Astrocyte (in vitro differentiated cells and primary cell): ENCODE data around the gene C2orf68. TPM values are rescaled to one million over a fixed set of nuclear protein-coding genes. Genes with fewer than 3 reads are reported as not detected.

ENCODE experiments used
- DNase-seq: peaks from one replicate; pipeline ENCODE4 v3.0.0-alpha.2; 2010; ENCODE audit warnings: low read depth
- FAIRE-seq: peaks from 2 replicates; lab custom pipeline; 2011; peaks lifted over from hg19 to GRCh38; lab: Jason Lieb, UNC
- H2AFZ ChIP-seq: 2 replicates; pipeline ENCODE4 v1.6.0; 2012; ENCODE audit warnings: low read depth, low read length, inconsistent platforms
- H3K27ac ChIP-seq: 2 replicates; pipeline ENCODE4 v1.5.1; 2011; ENCODE audit warnings: low read depth, low read length, inconsistent platforms
- H3K27me3 ChIP-seq: 2 replicates; pipeline ENCODE4 v1.6.0; 2011; ENCODE audit warnings: low read length, inconsistent platforms; ENCODE audit not compliant: insufficient read depth
- H3K36me3 ChIP-seq: 2 replicates; pipeline ENCODE4 v1.5.1; 2011; ENCODE audit warnings: low read length, inconsistent platforms; ENCODE audit not compliant: insufficient read depth
- H3K4me1 ChIP-seq: 2 replicates; pipeline ENCODE4 v1.5.1; 2011; ENCODE audit warnings: low read length, inconsistent platforms; ENCODE audit not compliant: insufficient read depth
- H3K4me2 ChIP-seq: 2 replicates; pipeline ENCODE4 v1.6.0; 2012; ENCODE audit warnings: low read length, inconsistent platforms
- H3K4me3 ChIP-seq: 2 replicates; pipeline ENCODE4 v1.5.1; 2011; ENCODE audit warnings: low read depth, mild to moderate bottlenecking, low read length, inconsistent platforms; ENCODE audit not compliant: insufficient read depth
- H3K79me2 ChIP-seq: 2 replicates; pipeline ENCODE4 v1.6.0; 2012; ENCODE audit warnings: mild to moderate bottlenecking, low read length, inconsistent platforms; ENCODE audit not compliant: insufficient read depth
- H3K9ac ChIP-seq: 2 replicates; pipeline ENCODE4 v1.6.0; 2012; ENCODE audit warnings: mild to moderate bottlenecking, low read length, inconsistent platforms
- H3K9me3 ChIP-seq: 2 replicates; pipeline ENCODE4 v1.5.1; 2012; ENCODE audit warnings: low read depth, mild to moderate bottlenecking, low read length, inconsistent platforms; ENCODE audit not compliant: insufficient read depth
- H4K20me1 ChIP-seq: 2 replicates; pipeline ENCODE4 v1.6.0; 2012; ENCODE audit warnings: low read length, inconsistent platforms; ENCODE audit not compliant: insufficient read depth
- H3K27ac Mint-ChIP-seq: one replicate; pipeline ENCODE4 v1.8.0; 2021; ENCODE audit warnings: mild to moderate bottlenecking, mixed read lengths; ENCODE audit not compliant: unreplicated experiment
- H3K27me3 Mint-ChIP-seq: one replicate; pipeline ENCODE4 v1.8.0; 2021; ENCODE audit warnings: low read depth, mixed read lengths; ENCODE audit not compliant: unreplicated experiment
- H3K36me3 Mint-ChIP-seq: one replicate; pipeline ENCODE4 v1.8.0; 2021; ENCODE audit warnings: low read depth, mixed read lengths; ENCODE audit not compliant: unreplicated experiment
- H3K4me1 Mint-ChIP-seq: one replicate; pipeline ENCODE4 v1.8.0; 2021; ENCODE audit warnings: low read depth, mixed read lengths; ENCODE audit not compliant: unreplicated experiment
- H3K4me3 Mint-ChIP-seq: one replicate; pipeline ENCODE4 v1.8.0; 2021; ENCODE audit warnings: mild to moderate bottlenecking, moderate library complexity, mixed read lengths; ENCODE audit not compliant: unreplicated experiment
- H3K9me3 Mint-ChIP-seq: one replicate; pipeline ENCODE4 v1.8.0; 2021; ENCODE audit warnings: mild to moderate bottlenecking, mixed read lengths; ENCODE audit not compliant: unreplicated experiment
- EZH2 ChIP-seq: IDR thresholded peaks from 2 replicates; pipeline ENCODE4 v1.6.1; 2012; ENCODE audit warnings: mild to moderate bottlenecking, low read length, inconsistent platforms; ENCODE audit not compliant: insufficient read depth
- total RNA-seq: library from RNA; stranded (reverse); gene quantifications from 2 replicates; pipeline ENCODE4 v1.2.1, GENCODE V29; 2021
- TF ChIP-seq, protein P1 (sequence below): IDR thresholded peaks from 2 replicates; pipeline ENCODE4 v1.5.1; 2011; ENCODE audit warnings: low read depth, mild to moderate bottlenecking, inconsistent platforms, low read length, moderate library complexity; ENCODE audit not compliant: insufficient read depth

C2orf68 gene
- total RNA-seq, 1 donor from 2014 or later = 17.8 TPM

DNA sequence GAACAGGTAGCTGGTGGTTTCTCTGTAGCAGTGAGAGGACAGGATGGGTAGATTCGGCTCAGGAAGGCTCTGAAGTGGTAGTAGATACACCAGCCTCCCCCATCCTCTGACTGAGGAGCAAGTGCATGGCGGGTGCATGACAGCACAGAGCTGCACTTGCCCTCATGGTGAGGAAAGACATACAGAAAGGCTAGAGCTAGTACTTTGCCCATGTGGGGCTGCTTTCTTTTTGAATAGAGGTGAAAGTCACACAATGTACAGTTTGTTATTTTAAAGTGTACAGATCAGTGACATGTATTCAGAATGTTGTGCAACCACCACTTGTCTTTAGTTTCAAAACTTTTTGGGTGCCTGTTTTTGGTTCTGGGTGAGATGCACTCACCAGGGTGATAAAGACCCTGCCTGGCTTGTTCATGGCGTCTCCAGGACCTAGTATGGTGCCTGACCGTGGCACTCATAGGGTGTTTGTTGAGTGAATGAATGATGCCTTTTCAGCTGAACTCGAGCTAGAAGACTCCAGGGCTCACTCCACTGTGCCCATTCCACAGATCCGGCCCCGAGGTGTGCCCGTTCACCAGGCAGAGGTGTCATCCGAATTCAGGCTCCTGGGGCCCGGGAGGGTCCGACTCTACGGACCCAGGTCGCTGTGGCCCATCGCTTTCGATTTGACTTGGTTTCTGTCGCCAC is 28.1 kb downstream of the C2orf68 start:
- Mint-ChIP-seq H3K4me1 (peaks cover 37% of the 10 kb centered on the region), H3K27ac (no peak overlapping the region), H3K27me3 (peaks cover 7% of the 10 kb centered on the region), H3K9me3 (no peaks in the 10 kb centered on the region), H3K36me3 (peaks cover 7% of the 10 kb centered on the region), H3K4me3 (no peak overlapping the region)
- H3K9ac ChIP-seq = peak overlapping the region; percentile 75
- H2AFZ ChIP-seq = peak overlapping the region; percentile 69
- peaks cover 2% of the 10 kb centered on the region for H3K79me2 ChIP-seq
- no peaks in the 10 kb centered on the region for H3K27me3 ChIP-seq
- FAIRE-seq = no peak
- H3K4me2 ChIP-seq = peak overlapping the region; percentile 92
- TF ChIP-seq, protein P1, sequence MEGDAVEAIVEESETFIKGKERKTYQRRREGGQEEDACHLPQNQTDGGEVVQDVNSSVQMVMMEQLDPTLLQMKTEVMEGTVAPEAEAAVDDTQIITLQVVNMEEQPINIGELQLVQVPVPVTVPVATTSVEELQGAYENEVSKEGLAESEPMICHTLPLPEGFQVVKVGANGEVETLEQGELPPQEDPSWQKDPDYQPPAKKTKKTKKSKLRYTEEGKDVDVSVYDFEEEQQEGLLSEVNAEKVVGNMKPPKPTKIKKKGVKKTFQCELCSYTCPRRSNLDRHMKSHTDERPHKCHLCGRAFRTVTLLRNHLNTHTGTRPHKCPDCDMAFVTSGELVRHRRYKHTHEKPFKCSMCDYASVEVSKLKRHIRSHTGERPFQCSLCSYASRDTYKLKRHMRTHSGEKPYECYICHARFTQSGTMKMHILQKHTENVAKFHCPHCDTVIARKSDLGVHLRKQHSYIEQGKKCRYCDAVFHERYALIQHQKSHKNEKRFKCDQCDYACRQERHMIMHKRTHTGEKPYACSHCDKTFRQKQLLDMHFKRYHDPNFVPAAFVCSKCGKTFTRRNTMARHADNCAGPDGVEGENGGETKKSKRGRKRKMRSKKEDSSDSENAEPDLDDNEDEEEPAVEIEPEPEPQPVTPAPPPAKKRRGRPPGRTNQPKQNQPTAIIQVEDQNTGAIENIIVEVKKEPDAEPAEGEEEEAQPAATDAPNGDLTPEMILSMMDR = no peak
- no peak for TF ChIP-seq EZH2
- H3K27ac ChIP-seq = no peak overlapping the region
- H3K9me3 ChIP-seq = no peaks in the 10 kb centered on the region
- H4K20me1 ChIP-seq = no peaks in the 10 kb centered on the region
- no peak for DNase-seq
- peaks cover 21% of the 10 kb centered on the region for H3K4me1 ChIP-seq
- H3K36me3 ChIP-seq = no peaks in the 10 kb centered on the region
- H3K4me3 ChIP-seq = peak overlapping the region; percentile 55

DNA sequence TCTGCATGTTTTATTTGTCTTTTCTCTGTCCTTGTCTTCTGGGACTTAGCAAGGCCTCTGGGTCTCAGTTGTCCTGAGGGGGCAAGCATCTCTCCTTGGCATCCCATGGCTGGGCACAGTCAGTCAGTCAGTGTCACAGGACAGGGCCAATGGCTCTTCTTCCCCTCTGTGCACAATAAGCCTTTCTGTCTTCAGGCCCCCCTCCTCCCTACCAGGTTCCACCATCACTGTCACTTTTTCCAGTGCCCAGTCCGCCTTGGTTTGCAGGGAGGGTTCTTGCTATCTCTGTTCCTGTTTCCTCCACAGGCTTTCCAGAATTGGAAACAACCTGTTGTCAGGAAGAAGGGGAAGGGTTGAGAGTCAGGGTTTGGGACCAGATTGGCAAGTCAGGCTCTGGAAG is 29.4 kb downstream of the C2orf68 start:
- Histone ChIP-seq H3K27ac (no peak overlapping the region), H3K4me1 (peaks cover 21% of the 10 kb centered on the region), H4K20me1 (no peaks in the 10 kb centered on the region), H3K4me3 (no peak overlapping the region), H3K9me3 (no peaks in the 10 kb centered on the region), H2AFZ (no peak overlapping the region), H3K4me2 (no peak overlapping the region), H3K27me3 (no peaks in the 10 kb centered on the region), H3K36me3 (no peaks in the 10 kb centered on the region), H3K79me2 (peaks cover 2% of the 10 kb centered on the region), H3K9ac (no peak overlapping the region)
- Mint-ChIP-seq H3K27me3 (peaks cover 7% of the 10 kb centered on the region), H3K4me1 (peaks cover 38% of the 10 kb centered on the region), H3K36me3 (peaks cover 6% of the 10 kb centered on the region), H3K4me3 (no peak overlapping the region), H3K9me3 (no peaks in the 10 kb centered on the region), H3K27ac (no peak overlapping the region)
- DNase-seq (no peak), FAIRE-seq (no peak)
- no peak for TF ChIP-seq EZH2
- TF ChIP-seq, protein P1 = no peak

DNA sequence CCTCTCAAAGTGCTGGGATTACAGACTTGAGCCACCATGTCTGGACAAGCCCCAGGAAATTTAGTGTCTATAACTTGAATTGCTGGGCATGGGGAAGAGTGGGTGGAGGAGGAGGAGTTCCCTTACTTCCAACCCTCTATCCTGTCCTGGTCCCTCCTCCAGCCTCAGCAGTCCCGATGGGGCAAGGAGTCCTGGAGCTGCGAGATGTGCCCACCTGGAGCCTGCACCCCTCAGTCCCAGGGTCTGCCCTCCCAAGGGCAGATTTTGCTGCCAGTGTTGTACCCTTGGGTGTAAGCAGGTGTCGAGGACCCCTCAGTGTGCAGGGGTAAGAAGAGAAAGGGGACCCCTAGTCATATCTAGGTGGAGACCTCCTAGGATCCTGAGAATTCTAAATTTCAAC is 31.7 kb downstream of the C2orf68 start:
- Histone ChIP-seq H3K27me3 (no peaks in the 10 kb centered on the region), H3K9ac (no peak overlapping the region), H3K9me3 (no peaks in the 10 kb centered on the region), H3K36me3 (no peaks in the 10 kb centered on the region), H3K4me1 (peaks cover 14% of the 10 kb centered on the region), H3K79me2 (peaks cover 2% of the 10 kb centered on the region), H4K20me1 (no peaks in the 10 kb centered on the region), H3K4me2 (no peak overlapping the region), H2AFZ (no peak overlapping the region), H3K4me3 (no peak overlapping the region), H3K27ac (no peak overlapping the region)
- Mint-ChIP-seq H3K27ac (no peak overlapping the region), H3K36me3 (peaks cover 6% of the 10 kb centered on the region), H3K4me1 (peaks cover 33% of the 10 kb centered on the region), H3K9me3 (no peaks in the 10 kb centered on the region), H3K4me3 (no peak overlapping the region), H3K27me3 (peaks cover 7% of the 10 kb centered on the region)
- DNase-seq = no peak
- FAIRE-seq = no peak
- TF ChIP-seq EZH2 = no peak
- TF ChIP-seq, protein P1 = no peak
